Measurements from ENCODE around the gene FNBP1L. TPM values are rescaled to one million over a fixed set of nuclear protein-coding genes. Genes with fewer than 3 reads are reported as not detected.

The FNBP1L gene
- total RNA-seq, 1 donor from 2014 or later = 122 TPM

DNA sequence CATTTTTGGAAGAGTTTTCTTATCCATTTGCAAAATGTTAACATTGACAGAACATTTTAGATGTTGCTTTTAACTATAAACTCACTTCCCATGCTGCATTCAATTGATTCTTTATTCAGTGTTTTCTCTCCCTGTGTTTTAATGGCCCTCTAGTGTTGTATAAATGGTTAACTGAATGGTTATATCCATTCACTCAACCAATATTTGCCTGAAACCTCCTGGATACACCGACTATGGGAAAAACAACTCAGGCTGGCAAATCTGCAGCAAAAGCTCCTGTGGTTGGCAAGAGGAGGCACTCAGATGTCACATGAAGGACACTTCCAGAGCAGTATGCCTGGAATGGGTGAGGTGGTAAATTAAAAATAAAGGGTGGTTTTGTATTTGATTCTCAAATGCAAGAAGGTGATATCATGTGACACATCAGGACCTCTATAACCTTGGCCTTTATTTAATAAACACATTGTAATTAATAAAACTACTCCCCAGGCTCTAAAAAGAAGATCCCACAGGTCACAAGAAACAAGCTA lies 126.1 kb downstream of the FNBP1L start:
- DNase-seq (ENCODE audit: low read depth) = no peak

DNA sequence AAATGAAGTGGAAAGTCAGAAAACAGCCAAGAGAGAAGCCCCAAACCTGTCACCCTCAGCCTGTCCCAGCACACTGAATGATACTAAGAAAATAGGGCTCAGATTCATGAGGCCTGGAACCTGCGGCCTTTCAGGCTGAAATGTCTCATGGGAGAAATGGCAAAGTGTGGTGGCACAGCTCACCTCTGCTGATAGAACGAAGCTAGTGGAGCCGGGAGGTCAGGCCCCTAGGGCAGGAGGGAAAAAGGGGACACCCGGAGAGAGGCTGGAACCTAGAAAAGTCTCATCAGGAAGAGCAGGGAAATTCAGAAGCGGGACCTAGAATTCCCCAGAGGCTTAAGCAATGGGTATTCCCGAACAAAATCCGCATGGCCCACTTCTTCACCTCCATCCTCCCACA lies 126.6 kb downstream of the FNBP1L start:
- DNase-seq (ENCODE audit: low read depth) = no peak

DNA sequence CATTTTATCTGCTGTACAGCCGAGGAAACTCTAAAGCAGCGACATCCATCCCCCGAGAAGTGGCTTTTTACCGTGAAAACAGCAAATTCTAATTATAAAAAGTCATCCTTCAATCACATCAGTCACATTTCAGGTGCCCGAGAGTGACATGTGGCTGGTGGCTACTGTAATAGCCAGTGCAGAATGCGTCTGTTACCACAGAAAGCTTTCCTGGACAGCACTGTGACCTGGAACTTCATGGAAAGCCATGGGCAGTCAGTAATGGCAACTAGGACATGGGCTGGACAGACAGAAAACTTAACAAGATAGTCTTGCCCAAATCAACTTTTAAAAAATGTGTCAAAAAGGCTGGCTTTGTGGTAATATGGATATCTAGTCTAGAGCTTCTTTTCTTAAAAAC lies 127.1 kb downstream of the FNBP1L start:
- DNase-seq (ENCODE audit: low read depth) = no peak

DNA sequence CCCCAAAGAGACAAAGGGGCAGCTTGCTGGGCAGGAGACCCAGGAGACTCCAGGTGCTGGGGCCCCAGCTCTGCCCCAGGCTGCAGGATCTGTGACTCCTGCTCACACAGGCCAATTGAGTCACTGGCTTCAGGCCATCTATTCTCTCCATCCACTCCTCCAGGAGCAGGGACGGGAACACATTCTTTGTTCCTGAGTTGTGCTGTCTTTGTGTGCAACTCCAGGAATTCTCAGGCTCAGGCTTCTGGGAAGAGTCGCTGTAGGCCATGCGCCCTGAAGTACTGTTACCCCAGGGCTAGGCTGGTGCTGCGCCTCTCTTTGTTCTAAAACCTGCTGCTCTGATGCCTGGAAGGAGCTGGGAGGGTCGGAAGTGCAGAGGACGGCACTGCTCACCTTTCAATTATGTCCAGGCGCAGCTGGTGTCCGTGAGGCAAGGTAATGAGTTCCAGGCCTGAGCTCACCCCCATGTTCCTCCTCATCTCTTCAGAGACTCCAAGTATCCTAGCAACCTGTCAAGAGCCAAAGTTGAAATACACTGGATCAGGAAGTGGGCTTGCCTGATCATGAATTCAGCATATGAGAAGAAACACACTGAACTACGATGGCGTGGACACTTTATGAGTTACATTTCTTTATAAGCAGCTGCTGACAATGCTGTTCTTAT lies 127.8 kb downstream of the FNBP1L start:
- DNase-seq (ENCODE audit: low read depth) = no peak

DNA sequence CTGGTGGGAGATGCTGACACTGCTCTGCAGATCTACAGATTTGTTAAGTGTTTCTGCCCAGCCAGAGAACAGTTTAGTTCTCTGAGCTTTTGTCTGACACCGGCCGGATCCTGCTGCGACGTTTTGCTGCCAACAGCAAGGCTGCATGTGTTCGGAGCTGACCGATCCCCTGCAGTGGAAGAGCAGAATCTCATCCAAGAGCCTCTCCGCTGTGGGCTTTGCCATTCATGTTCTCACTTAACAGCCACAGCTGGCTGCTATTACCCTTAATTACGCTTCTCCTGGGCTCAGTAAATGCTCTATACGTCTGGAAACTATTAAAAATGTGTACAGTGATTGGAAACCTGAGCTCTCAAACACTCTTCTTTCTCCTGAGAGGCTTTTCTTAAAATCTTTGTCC lies 128.4 kb downstream of the FNBP1L start:
- DNase-seq (ENCODE audit: low read depth) = no peak

DNA sequence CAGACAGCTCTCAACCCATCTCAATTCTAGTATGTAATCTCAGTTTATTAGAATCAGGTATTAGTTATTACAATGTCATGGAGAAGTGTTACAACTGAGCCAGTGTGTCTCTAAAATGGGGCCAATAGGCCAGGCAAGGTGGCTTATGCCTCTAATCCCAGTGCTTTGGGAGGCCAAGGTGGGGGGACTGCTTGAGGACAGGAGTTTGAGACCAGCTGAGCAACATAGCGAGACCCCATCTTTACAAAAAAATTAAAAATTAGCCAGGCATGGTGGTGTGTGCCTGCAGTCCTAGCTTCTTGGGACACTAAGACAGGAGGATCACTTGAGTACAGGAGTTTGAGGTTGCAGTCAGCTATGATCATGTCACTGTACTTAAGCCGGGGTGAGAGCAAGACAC lies 128.8 kb downstream of the FNBP1L start:
- DNase-seq (ENCODE audit: low read depth) = no peak

DNA sequence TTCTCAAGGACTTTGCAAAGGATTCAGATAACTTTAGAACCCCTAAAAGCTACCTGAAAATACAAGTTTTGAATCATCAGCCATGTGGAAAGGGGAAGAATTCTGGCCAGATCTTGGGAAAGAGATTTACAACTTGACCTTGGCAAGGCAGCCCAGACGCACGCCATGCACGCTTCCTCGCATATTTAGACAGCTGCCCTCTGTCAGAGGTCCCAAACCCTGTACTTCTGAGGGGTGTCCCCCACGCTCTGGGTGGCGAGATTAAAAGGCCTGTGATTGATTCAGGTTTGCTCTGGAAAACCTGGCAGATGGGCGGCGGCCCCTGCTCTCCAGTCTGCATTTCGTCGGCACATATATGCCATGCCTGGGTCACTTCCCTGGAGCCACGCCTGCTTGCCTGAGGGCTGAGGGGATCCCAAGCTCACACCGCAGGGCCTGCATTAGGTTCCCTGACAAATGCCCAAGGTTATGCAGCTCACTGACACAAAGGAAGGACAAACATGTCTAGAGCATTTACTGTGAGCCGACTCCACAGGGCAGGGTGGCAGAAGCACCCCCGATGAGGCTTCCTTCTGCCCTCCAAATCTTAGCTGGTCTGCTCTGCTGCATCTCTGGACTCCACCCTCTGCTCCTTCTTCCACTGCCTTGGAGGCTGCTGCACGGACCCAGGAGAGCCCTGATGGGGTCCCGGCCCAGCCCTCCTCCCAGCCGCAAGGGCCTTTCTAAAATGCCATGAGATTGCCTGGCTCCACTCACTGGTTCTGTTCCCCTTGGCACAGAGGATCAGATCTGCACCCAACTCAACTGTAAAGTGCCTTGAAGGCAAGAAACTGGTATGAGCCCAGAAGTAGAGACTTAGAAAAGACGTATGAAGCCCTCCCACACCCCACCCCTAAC lies 129.9 kb downstream of the FNBP1L start:
- no peak for DNase-seq (ENCODE audit: low read depth)

DNA sequence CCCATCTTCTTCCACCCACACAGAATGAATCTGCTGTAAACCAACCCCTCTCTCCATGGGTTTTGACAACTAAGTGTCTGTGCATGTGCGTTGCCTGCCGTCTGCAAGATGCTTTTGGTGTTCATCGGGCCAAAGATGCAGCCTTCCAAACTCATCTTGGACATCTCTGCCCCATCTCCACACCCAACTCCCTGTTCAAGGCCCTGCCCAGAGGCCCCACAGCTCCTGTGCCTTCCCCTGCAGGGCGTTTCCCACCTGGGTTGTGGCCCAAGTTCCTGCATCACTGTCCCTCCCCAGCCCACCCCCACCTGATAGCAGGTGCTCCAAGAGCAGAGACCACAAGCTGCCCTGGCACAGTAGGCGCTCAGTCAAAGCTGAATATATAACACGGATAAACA lies 130.5 kb downstream of the FNBP1L start:
- DNase-seq (ENCODE audit: low read depth) = no peak

DNA sequence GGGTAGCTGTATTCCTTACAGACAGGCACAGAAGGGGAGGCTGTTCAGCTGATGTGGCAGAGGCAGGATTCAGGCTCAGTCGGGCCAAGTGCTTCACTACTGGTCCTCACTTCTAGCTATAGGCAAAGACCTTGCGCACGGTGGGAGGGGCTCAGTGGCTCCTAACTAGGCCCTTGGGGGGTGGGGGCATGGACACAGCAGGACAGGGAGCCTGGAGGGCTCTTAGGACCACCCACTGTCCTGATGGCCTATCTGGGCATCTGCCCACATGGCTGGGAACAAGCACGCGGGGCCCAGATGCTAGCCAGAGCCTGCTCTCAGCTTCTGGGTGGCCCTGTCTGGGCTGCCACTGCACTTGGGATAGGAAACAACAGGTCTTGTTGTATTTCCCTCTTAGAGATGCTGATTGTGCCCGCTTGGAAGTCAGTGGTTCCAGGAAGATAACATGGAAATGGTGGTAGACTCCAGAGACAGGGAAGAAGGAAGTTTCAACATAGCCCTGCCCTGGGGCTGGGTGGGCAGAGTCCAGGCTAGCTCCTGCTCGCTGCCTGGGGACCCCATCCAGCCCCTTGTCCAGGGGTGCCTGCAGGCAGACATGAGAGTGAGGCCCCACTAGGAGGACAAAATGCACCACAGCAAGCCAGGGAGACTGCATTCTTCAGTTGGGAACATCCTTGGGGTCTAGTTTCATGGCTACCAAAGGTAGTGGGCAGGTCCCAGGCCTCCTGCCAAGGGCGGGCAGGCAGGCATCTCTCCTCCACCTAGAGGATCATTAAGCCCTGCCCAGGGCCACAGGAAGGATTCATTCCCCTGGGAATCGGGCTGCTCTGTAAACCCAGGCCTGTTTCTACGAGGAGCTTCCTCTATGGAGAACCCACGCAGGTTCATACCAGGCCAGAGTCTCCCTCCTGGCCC lies 131.2 kb downstream of the FNBP1L start:
- DNase-seq (ENCODE audit: low read depth) = no peak

DNA sequence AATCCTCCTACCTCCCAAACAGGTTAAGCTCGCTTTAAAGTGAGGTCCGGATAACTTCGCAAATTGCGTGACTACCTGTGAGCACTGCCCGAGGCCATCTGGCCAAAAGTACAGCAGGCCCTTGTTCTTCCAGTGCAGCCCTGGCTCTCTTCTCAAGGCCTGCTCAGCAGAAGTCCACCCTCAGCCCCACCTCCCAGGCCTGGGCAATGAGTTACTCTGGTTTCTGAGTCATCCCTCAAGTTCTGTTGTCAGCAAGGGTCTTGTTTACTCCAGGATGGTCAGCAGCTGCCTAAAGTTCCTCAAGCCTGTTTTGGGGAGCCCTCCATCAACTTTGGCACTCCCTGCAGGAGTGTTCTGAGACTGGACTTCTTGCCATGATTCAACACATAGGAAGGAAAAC lies 132.0 kb downstream of the FNBP1L start:
- DNase-seq (ENCODE audit: low read depth) = peak; percentile 94

DNA sequence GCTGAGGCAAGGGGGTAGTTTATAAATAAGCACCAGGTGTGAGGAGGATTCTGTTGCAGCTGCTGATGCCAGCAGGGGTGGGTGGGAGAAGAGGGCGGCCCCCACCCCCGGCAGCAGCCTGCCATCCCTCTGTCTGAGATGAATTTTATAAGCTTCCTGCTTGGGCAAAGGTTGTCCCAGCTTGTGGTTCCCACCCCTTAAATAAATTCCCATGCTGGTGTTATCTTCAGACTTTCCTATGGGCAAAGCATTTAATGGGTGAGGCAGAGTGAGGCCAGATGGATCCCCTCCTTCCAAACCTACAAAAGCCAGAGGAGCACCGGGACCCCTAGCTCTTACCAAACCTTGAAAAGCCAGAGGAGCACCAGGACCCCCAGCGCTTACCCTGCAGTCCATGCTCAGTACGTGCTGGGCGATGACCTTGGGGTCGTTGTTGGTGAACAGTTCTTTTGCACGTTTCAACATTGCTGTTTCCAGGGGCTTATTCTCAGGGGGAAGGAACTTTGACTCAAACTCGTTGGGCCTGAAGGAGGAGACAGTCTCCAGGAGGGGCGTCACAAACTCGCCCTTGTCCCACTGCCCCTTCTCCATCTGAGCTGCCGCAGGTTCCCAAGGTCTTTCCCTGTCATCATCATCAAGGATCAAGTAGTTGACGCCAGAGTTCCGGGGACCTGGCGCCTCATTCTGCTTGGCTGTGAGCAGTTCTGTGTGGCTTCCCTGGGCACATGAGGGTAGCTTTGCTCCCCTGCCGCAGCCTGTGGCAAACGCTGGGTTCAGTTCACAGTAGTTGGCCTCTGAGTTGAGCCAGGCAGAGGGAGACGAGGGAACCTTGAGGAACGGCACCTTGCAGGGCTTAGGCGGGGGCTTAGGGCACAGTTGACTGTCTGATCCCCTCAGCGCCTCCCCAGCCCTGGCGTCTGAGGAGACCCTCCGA lies 134.3 kb downstream of the FNBP1L start:
- DNase-seq (ENCODE audit: low read depth) = no peak

DNA sequence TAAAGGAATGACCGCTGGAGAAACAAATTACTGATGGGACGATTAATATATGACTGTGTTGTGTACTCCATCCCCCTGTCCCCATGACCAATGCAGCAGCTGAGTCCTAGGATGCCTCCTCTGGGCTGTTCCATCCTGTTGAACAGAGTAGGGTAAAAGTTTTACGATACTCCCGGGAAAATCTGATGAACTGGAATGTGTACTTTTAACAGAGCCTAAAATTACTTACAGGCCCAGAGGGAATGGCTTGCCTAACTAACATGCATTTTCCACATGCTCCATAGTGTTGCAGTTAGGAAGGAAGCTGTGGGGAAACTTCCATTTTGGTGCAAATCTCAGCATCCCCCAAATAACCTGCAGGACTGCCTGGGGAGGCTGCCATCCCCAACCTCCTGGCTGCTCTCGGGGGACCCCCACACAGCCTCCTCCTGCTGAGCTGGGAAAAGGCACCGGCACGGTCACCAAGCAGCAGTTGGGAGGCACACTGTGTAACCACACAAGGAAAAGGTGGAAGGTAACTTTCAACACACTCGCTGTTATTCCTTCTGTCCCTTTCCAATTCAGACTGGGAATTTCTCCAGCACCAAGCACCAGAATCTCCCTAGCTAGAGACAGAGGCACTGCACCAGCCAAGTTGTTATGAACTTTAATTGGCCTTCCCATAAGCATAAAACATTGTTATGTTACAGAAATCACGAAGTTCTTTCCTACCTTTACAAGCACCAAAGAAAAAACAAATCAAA lies 136.5 kb downstream of the FNBP1L start:
- peak; percentile 44 for DNase-seq (ENCODE audit: low read depth)

DNA sequence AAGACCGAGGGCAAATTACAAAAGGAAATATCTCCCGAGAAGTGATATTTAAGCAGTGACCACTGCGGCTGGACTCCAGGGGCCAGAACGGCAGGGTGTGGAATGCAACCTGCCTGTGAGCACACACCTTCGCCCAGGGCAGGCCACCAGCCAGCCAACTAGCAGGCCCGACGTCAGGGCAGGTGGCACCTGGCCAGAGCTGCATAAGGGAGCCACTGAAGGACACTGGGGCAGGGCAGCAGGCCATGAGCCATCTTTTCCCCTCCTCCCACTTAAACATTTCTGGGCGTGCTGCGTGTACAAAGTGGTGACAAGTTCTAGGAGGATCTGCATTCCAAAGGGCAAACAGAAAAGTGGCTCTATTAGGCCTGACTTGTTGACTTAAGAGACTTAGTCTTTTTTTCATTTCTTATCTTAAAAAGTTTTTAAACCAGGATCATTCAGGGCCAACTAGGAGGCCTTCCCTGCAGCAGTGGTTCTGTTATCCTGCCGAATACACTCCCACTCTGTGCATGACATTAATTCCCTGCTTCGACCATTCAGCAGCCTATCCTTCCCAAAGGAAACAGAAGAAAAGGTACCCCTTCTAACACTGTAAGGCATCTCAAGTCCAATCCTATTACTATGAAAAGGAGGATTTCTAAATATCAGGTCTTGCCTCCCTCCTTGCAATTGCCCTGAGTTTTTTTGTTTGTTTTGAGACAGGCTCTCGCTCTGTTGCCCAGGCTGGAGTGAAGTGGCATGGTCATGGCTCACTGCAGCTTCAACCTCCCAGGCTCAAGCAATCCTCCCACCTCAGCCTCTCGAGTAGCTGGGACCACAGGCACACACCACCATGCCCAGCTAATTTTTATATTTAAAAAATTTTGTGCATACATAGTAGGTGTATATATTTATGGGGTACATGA lies 137.4 kb downstream of the FNBP1L start:
- DNase-seq (ENCODE audit: low read depth) = peak; percentile 60

DNA sequence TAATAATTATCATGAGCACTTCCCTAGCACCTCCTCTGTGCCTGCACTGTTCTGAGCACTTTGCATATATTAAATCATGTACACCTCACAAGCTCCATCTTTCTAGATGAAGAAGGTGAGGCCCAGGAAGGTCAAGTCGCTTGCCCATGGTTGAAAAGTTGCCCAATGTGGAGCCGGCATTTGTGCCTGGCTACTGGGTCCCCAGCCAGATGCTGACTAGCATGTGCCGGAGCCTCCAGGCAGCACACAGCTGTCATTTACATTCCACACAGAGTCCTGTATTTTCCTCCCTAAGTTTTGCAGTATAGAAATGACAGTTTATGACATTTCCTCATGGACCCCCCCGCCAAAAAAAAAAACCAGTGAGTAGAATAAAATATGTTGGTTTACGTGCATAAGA lies 139.4 kb downstream of the FNBP1L start:
- no peak for DNase-seq (ENCODE audit: low read depth)

DNA sequence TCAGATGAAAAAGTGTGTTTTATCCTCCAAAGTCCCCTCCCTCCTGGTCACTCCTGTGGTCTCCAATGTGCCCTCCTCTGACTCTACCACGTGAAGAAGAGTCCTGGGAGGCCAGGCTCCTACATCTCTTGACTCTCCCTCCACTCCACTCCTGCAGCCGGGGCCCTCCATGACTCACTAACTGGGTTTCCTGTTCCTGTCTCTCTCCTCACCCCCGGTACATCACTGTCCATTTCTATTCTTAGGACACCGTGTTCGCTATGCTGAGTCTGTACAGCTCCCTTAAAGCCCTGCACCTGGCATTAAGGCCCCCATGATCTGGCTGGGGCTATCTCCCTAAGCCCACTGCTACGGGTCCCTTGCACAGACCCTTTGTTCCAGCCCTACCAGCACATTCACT lies 140.3 kb downstream of the FNBP1L start:
- no peak for DNase-seq (ENCODE audit: low read depth)

DNA sequence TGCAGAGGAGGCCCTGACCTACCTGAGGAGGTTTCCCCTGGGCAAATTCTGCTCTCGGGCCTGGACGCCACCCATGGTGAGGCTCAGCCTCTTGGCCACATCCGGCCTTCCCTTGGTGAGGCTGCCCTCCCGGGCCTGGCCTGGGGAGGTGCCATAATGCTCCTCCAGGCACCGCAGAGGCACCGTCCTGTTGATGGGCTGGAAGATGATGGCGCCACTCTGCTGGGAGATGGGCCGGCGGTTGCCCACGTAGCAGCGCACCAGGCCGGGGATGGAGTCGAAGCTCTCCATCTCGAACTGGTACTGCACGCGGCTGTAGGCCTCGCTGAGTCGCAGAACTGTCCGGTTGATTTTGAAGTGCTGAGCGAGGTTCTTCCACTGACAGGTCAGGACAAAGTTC lies 141.0 kb downstream of the FNBP1L start:
- no peak for DNase-seq (ENCODE audit: low read depth)

DNA sequence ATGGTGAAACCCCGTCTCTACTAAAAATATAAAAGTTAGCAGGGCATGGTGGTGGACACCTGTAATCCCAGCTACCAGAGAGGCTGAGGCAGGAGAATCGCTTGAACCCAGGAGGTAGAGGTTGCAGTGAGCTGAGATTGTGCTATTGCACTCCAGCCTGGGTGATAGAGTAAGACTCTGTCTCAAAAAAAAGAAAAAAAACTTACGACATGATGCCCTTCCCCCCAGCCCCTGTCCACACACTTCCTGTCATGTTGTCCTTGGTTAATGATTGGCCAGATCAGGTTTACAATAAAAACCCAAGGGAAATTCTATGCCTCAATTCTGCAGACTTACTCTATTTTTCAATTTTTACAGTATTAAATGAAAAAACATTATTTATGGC lies 143.4 kb downstream of the FNBP1L start:
- peak; percentile 82 for DNase-seq (ENCODE audit: low read depth)

DNA sequence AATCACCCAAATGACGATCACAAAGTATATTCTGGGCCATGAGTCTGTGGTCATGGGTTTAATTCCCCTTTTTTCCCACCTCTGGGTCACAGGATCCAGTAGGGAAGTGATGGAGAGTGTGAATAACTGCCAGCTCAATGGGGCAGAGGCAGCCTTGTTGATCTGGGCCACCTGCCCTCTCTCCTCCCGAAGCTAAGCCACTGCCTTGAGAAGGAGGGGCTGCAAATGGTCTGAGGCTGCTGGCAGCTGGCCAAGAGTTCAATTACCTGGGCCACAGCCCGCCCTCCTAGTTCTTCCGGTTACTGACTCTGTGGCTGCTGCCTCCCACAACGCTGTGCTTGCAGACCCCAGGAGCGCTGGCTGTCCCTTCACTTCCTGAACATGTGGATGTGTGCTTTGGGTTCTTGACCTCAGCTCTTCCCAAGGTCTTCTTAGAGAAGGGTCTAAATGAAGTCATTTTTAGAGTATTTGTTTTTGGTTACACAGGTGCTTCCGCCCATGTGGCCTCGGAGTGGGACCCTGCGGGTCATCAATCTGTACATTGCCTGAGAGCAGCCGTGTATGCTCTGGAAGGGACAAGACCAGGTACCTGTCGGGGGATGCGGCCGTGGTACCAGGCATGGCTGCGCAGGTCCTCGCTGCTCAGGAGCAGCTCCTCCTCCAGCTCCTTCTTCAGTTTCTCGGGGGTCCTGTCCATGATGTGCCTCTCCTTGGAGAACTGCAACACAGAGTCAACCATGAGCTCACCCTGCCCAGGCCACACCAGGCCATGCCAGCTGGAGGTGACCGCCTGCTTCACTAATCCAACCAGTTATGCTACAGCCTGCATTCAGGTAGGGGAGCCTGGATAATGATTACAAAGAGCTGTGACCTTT lies 144.0 kb downstream of the FNBP1L start:
- peak; percentile 90 for DNase-seq (ENCODE audit: low read depth)
